Neural crest cell (in vitro differentiated cells): Measurements from ENCODE around the gene SQSTM1. TPM values are rescaled to one million over a fixed set of nuclear protein-coding genes. Genes with fewer than 3 reads are reported as not detected.

Source experiments
- DNase-seq: peaks from one replicate; pipeline ENCODE4 v3.0.0; 2021; ENCODE audit warnings: low read depth, mixed read lengths, low spot score
- H3K27ac Mint-ChIP-seq: one replicate; pipeline ENCODE4 v1.8.0; 2021; ENCODE audit warnings: mild to moderate bottlenecking, mixed read lengths; ENCODE audit not compliant: unreplicated experiment
- H3K27me3 Mint-ChIP-seq: 2 replicates; pipeline ENCODE4 v1.8.0; 2021; ENCODE audit warnings: low read depth, mild to moderate bottlenecking, mixed read lengths
- H3K36me3 Mint-ChIP-seq: 2 replicates; pipeline ENCODE4 v1.8.0; 2021; ENCODE audit warnings: low read depth, mild to moderate bottlenecking, mixed read lengths
- H3K4me1 Mint-ChIP-seq: 2 replicates; pipeline ENCODE4 v1.8.0; 2021; ENCODE audit warnings: mixed read lengths
- H3K4me3 Mint-ChIP-seq: one replicate; pipeline ENCODE4 v1.8.0; 2021; ENCODE audit warnings: mild to moderate bottlenecking, mixed read lengths
- H3K9me3 Mint-ChIP-seq: 2 replicates; pipeline ENCODE4 v1.8.0; 2021; ENCODE audit warnings: mixed read lengths
- CTCF ChIP-seq: fragments of 200-600 bp; sonication (generic); conservative IDR thresholded peaks from 2 replicates; pipeline ENCODE4 v1.5.0; 2021; ENCODE audit warnings: antibody characterized with exemption, mild to moderate bottlenecking
- total RNA-seq: library from RNA; stranded (reverse); gene quantifications from 2 replicates; pipeline ENCODE4 v1.2.1, GENCODE V29; 2021

SQSTM1 gene
- total RNA-seq, 1 donor from 2014 or later = 69.5 TPM

- H3K4me1 Mint-ChIP-seq = peaks cover 5% of the 10 kb centered on the region
- H3K27ac Mint-ChIP-seq = no peak overlapping the region
- DNase-seq = no peak
- H3K36me3 Mint-ChIP-seq = peaks cover 8% of the 10 kb centered on the region
- H3K4me3 Mint-ChIP-seq = peak overlapping the region; percentile 66
- no peaks in the 10 kb centered on the region for H3K9me3 Mint-ChIP-seq
- no peak for TF ChIP-seq CTCF
- peaks cover 2% of the 10 kb centered on the region for H3K27me3 Mint-ChIP-seq
Measured at GRCh38 chr5:179791881-179792611, 28.7 kb upstream of the SQSTM1 start.

GRCh38 chr5:179792612-179793467 lies 27.9 kb upstream of the SQSTM1 start:
- DNase-seq = no peak
- no peak for TF ChIP-seq CTCF
- peaks cover 7% of the 10 kb centered on the region for H3K36me3 Mint-ChIP-seq
- H3K27ac Mint-ChIP-seq = no peak overlapping the region
- peaks cover 2% of the 10 kb centered on the region for H3K27me3 Mint-ChIP-seq
- H3K4me3 Mint-ChIP-seq = peak overlapping the region; percentile 57
- H3K4me1 Mint-ChIP-seq = peaks cover 5% of the 10 kb centered on the region
- H3K9me3 Mint-ChIP-seq = no peaks in the 10 kb centered on the region

GRCh38 chr5:179793468-179794139 lies 27.1 kb upstream of the SQSTM1 start, which contains the start of gene LTC4S:
LTC4S (plus strand) TSS chr5:179793986; CDS start chr5:179794081, 95 bp downstream.
- no peak for TF ChIP-seq CTCF
- no peak for DNase-seq
- peak within 1 kb of the TSS; percentile 89 for H3K27ac Mint-ChIP-seq

DNA sequence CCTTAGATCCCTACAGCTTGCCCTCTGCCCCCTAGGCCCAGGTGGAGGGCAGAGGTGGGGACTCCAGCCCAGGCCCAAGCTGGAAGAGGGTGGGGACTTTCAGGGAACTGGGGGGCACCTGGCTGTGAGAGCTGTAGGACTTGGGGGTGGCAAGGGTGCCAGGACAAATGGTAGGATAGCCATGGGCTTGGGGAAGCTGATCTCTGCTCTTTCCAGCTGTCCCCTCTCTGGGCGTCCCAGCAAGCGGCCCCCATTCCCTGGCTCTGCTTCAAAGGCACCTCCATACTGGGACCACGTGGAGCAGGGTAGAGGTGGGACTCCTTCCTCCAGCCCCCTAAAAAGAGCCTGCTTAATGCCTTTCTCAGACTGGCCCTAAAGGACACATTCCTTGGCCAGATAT lies 26.5 kb upstream of the SQSTM1 start:
- Mint-ChIP-seq H3K27me3 (peaks cover 2% of the 10 kb centered on the region), H3K36me3 (peaks cover 4% of the 10 kb centered on the region), H3K27ac (no peak overlapping the region), H3K4me3 (peak overlapping the region; percentile 81), H3K9me3 (no peaks in the 10 kb centered on the region), H3K4me1 (peaks cover 5% of the 10 kb centered on the region)
- TF ChIP-seq CTCF = no peak
- DNase-seq = no peak

More at GRCh38 chr5:179793468-179794139, 27.1 kb upstream of the SQSTM1 start, which contains the start of gene LTC4S:
- Mint-ChIP-seq H3K27me3 (peaks cover 2% of the 10 kb centered on the region), H3K9me3 (no peaks in the 10 kb centered on the region), H3K4me1 (peaks cover 5% of the 10 kb centered on the region), H3K4me3 (peak within 1 kb of the TSS; percentile 81), H3K36me3 (peaks cover 4% of the 10 kb centered on the region)

DNA sequence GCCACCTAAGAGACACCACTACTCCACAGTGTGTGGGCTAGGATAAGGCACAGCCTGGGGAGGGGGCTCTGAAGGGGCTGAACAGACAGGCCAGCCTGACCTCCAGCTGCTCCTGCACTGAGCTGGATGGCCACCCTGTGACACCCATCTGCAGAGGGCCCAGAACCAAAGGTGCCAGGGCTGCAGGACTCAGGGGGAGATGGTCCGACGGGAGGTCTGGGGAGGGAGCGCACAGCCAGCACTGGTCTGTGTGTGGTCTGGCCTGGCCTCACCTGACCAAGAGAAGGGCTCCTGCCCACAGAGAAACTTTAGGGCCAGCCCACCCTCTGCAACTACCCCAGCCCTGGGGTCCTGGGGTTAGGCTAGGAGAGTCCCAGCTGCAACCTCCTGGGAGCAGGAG lies 26.1 kb upstream of the SQSTM1 start:
- Mint-ChIP-seq H3K4me1 (peaks cover 5% of the 10 kb centered on the region), H3K27me3 (peaks cover 2% of the 10 kb centered on the region)

More for the DNA sequence above, 26.1 kb upstream of the SQSTM1 start:
- TF ChIP-seq CTCF = no peak
- DNase-seq = no peak
- H3K9me3 Mint-ChIP-seq = no peaks in the 10 kb centered on the region
- H3K27ac Mint-ChIP-seq = no peak overlapping the region
- peak overlapping the region; percentile 81 for H3K4me3 Mint-ChIP-seq
- H3K36me3 Mint-ChIP-seq = peaks cover 4% of the 10 kb centered on the region
